Iris pigment epithelial cell (primary cell): ENCODE data around the gene NAMPT.
"Not testable (repeated sequence)": the region's sequence is repeated elsewhere in the genome, so short reads cannot be mapped to it uniquely, and the experiment has no call there.

ENCODE experiments used
- DNase-seq: peaks from one replicate; pipeline ENCODE4 v3.0.0-alpha.2; 2011; ENCODE audit warnings: low read depth

NAMPT gene

DNA sequence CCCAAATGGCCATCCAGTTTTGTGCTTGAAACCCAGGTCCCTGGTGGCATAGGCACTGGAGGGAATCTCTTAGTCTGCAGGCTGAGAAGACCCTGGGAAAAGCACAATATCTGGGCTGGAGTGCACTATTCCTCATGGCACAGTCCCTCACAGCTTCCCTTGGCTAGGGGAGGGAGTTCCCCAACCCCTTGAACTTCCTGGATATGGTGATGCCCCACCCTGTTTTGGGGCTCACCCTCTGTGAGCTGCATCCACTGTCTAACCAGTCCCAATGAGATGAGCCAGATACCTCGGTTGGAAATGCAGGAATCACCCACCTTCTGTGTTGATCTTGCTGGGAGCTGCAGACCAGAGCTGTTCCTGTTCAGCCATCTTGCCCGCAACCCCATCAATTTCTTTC lies 19.8 kb upstream of the NAMPT start:
- no peak for DNase-seq

DNA sequence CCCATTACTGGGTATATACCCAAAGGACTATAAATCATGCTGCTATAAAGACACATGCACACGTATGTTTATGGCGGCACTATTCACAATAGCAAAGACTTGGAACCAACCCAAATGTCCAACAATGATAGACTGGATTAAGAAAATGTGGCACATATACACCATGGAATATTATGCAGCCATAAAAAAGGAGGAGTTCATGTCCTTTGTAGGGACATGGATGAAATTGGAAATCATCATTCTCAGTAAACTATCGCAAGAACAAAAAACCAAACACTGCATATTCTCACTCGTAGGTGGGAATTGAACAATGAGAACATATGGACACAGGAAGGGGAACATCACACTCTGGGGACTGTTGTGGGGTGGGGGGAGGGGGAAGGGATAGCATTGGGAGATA lies 13.8 kb upstream of the NAMPT start:
- DNase-seq: not testable (repeated sequence)

GRCh38 chr7:106298155-106298554 lies 13.4 kb upstream of the NAMPT start:
- DNase-seq: not testable (repeated sequence)

GRCh38 chr7:106294334-106294733 lies 9.6 kb upstream of the NAMPT start:
- DNase-seq: no peak

- no peak for DNase-seq
Observed at GRCh38 chr7:106291247-106291646, 6.5 kb upstream of the NAMPT start.

DNA sequence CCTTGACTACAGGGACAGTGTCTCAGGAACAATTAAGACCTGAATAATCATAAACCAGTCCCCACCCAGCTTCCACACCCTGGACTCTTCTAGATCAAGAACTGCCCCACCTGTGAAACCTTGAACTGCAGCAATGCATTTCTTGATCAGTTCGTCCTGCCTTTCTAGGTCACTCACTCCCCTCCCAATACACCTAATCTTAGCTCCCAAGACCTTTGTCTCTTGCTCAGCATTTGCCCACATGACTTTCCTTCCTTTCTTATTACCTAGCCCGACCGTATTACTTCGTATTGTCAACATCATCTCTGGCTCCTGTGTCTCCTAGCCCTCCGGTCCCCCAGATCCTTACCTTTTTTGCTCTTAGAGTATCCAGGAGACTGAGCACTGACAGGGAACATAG lies 5.5 kb upstream of the NAMPT start:
- no peak for DNase-seq

DNA sequence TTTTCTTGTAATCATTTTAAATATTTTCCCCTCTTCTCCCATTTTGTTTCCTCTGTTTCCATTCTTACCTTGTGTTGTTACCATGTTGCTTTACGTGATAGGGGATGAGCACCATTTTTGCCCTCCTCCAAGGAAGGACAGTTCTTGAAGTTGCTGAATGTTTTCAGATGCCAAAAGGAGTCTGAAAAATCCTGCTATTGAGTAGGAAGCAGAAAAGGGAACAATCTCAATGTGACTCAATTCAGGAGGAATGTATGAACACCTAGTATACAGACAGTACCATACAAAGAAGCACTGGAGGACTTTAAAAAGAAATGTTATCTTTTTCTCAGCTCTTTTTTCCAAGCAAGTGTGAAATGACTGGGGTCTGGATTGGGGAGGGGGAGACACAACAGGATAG lies 5.1 kb upstream of the NAMPT start:
- peak; percentile 39 for DNase-seq

DNA sequence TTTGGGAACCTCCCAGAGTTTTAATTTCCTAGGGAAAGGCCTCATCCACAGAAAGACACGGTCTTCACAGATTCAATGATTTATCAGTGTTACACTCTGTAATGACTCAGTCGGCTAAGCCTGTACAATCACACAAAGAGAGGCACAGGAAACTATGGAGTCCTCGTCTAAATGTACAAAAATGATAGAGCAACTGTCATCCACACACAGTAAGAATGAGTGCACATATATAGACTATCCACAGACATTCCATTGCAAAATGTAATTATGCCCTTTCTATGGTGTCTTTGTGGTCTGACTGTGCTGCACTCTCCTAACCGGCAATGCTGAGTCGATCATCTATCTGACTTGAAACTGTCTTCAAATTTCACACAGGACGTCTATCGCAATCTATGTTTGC lies 3.5 kb upstream of the NAMPT start:
- DNase-seq: no peak

DNA sequence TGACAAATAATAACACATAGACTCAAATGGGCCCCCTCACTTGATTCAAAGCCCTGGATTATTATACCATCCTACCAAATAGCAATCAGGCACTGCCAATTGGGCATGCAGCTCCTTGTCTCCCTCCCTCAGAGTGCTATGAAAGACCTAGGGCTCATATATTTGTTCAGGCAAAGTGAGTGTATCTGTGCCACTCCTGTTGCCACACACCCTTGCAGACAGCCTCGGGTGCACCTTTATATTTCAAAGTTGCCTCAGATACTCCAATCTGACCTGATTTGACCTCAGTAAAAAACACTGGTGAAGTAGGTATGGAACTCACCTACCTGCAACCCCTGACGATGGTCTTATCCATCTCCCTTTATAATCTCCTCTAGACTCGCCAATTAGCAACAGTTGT lies 3.0 kb upstream of the NAMPT start:
- DNase-seq: no peak

GRCh38 chr7:106285855-106286492 lies 1.2 kb upstream of the NAMPT start:
- DNase-seq: no peak

- DNase-seq: peak; percentile 99
Observed at GRCh38 chr7:106285051-106285854, 470 bp upstream of the NAMPT start.

DNA sequence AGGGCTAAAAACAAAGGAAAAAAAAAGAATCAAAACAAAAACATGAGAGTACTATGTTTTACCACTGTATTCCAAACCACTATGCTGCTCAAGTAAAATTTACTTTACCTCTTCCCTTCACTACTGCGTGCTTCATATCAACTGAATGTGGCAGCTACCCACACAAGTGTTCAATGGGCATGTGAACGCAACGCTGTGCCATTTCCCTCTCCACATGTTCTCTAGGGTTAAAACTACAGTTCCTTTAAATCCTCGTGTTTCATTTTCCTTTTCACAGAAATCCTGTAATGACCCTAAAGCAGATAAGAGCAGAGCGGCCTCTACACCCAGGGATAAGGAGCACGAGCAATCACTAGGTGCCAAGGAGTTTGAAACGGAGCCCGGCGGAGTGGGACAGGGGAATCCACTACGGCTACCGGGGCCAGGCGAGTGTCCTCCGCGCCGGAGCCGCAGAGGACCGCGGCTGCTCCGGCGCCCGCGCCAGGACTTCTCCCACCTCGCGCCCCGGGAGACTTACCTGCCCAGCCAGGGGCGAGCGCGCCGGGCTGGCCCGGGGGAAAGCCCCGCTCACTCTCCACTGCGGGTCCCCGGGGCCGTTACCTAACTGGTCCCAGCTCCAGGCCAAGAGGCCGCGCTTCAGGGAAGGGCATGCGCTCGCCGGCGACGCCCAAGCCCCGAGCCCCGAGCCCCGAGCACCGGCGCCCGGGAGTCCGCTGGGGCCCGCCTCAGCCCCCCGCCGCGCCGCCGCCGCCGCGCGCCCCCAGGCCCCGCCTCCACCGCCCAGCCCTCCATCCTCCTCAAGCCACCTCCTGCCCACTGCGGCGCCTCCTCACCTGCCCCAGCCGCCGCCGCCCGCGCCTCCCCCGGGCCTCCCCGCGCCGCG lies 711 bp downstream of the NAMPT start:
- peak; percentile 38 for DNase-seq

- DNase-seq: no peak
Observed at GRCh38 chr7:106283501-106283830, 1.3 kb downstream of the NAMPT start.

- no peak for DNase-seq
Observed at GRCh38 chr7:106282852-106283251, 1.9 kb downstream of the NAMPT start.

- no peak for DNase-seq
Observed at GRCh38 chr7:106282390-106282789, 2.4 kb downstream of the NAMPT start.

- DNase-seq: no peak
Observed at GRCh38 chr7:106281585-106282318, 3.0 kb downstream of the NAMPT start.

GRCh38 chr7:106281127-106281526 lies 3.7 kb downstream of the NAMPT start:
- DNase-seq: no peak

DNA sequence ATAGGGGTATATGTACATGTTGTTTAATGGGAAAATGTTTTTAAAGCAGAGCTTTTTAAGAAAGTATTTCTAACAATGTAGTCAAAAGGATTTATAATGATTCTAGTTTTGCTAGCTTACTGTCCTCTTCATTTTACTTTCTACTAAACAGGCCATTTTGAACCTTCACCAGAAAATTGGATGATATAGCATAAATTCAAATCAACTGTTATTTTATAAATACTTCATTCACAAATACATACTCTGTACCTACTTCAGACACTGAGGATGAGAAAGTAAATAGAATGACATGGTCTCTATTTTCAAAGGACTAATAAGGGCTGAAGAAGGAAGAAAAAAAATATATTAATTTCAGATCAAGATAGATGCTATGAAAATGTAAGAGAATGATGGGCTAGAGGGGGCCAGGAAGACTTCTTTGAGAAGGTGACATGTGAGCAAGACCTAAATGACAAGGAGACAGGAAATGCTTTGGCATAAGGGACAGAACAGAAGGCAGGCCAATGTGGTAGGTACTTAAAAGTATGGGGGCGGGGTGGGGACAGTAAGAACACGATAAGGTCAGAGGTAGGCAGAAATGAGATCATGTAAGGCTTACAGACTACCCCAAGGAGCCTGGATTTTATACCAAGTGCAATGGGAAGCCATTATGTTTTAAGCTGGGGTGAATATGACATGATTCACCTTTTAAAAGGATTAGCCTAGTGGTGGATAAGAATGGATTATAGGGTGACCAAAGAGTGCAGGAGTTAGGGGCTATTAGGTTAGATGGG lies 5.2 kb downstream of the NAMPT start:
- no peak for DNase-seq

GRCh38 chr7:106278695-106279094 lies 6.1 kb downstream of the NAMPT start:
- peak; percentile 40 for DNase-seq

- no peak for DNase-seq
Observed at GRCh38 chr7:106277976-106278375, 6.8 kb downstream of the NAMPT start.

GRCh38 chr7:106276513-106276912 lies 8.3 kb downstream of the NAMPT start:
- DNase-seq: no peak
